Activated CD4-positive, alpha-beta T cell treated with anti-CD3 and anti-CD28 coated beads, Interleukin-2, amount 10 ng/mL, durations not matched to agents 24 days and 14 days (primary cell): Measurements from ENCODE around the gene KCNQ5. TPM values are rescaled to one million over a fixed set of nuclear protein-coding genes. Genes with fewer than 3 reads are reported as not detected.

ENCODE experiments used
- DNase-seq: peaks from one replicate; pipeline ENCODE4 v3.0.0; 2022
- H3K27ac Mint-ChIP-seq: one replicate; pipeline ENCODE4 v1.8.0; 2022; ENCODE audit warnings: mild to moderate bottlenecking, mixed read lengths
- H3K27me3 Mint-ChIP-seq: one replicate; pipeline ENCODE4 v1.8.0; 2022; ENCODE audit warnings: mixed read lengths
- H3K36me3 Mint-ChIP-seq: one replicate; pipeline ENCODE4 v1.8.0; 2022; ENCODE audit warnings: low read depth, mild to moderate bottlenecking, mixed read lengths
- H3K4me1 Mint-ChIP-seq: one replicate; pipeline ENCODE4 v1.8.0; 2021; ENCODE audit warnings: mixed read lengths
- H3K4me3 Mint-ChIP-seq: one replicate; pipeline ENCODE4 v1.8.0; 2022; ENCODE audit warnings: mild to moderate bottlenecking, moderate library complexity, mixed read lengths
- H3K9me3 Mint-ChIP-seq: one replicate; pipeline ENCODE4 v1.8.0; 2021; ENCODE audit warnings: mixed read lengths
- intact Hi-C: fragments of 100-400 bp; cut with micrococcal nuclease; formaldehyde crosslinking; loops from one replicate; pipeline ENCODE4 v1.15.1; 2023
- total RNA-seq: library from RNA; stranded (reverse); gene quantifications from 2 replicates; pipeline ENCODE4 v1.2.3, GENCODE V29; 2022

The KCNQ5 gene
- total RNA-seq, 1 donor from 2014 or later = 13.7 TPM

- no peaks in the 10 kb centered on the region for H3K27me3 Mint-ChIP-seq
- peaks cover 2% of the 10 kb centered on the region for H3K4me1 Mint-ChIP-seq
- H3K9me3 Mint-ChIP-seq = no peaks in the 10 kb centered on the region
- H3K36me3 Mint-ChIP-seq = peaks cover 2% of the 10 kb centered on the region
- H3K4me3 Mint-ChIP-seq = no peak overlapping the region
- no peak overlapping the region for H3K27ac Mint-ChIP-seq
- DNase-seq = no peak
- intact Hi-C loops = no loop called here
Measured at GRCh38 chr6:72675396-72675795, 53.5 kb downstream of the KCNQ5 start.

- no peak overlapping the region for H3K27ac Mint-ChIP-seq
- peaks cover 2% of the 10 kb centered on the region for H3K36me3 Mint-ChIP-seq
- H3K4me3 Mint-ChIP-seq = no peak overlapping the region
- H3K4me1 Mint-ChIP-seq = no peaks in the 10 kb centered on the region
- no peaks in the 10 kb centered on the region for H3K27me3 Mint-ChIP-seq
- H3K9me3 Mint-ChIP-seq = no peaks in the 10 kb centered on the region
- intact Hi-C loops = no loop called here
- DNase-seq = no peak
Measured at GRCh38 chr6:72676995-72677394, 55.1 kb downstream of the KCNQ5 start.

- no peaks in the 10 kb centered on the region for H3K9me3 Mint-ChIP-seq
- peaks cover 4% of the 10 kb centered on the region for H3K36me3 Mint-ChIP-seq
- intact Hi-C loops = no loop called here
- H3K4me1 Mint-ChIP-seq = no peaks in the 10 kb centered on the region
- H3K27me3 Mint-ChIP-seq = no peaks in the 10 kb centered on the region
- H3K27ac Mint-ChIP-seq = no peak overlapping the region
- H3K4me3 Mint-ChIP-seq = no peak overlapping the region
- DNase-seq = no peak
Measured at GRCh38 chr6:72677740-72678139, 55.9 kb downstream of the KCNQ5 start.

DNA sequence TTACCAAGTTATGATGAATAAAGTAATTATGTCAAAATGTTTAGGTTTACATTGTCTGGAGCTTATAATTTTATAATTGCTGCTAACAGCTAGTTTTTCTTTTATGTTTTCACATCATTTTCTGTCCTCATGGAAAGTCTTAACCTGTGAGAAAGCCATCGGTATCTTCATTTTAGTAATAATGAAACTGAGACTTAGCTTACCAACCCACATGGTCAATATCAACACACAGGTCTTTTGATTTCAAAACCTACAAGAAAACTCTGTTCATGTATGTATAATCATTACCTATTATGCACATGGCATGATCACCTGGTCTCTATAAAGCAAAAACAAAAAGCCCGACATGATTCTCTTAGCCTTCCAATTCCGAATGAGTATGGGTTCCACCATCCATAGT lies 61.9 kb downstream of the KCNQ5 start:
- H3K27ac Mint-ChIP-seq = peak overlapping the region; percentile 20
- peaks cover 7% of the 10 kb centered on the region for H3K4me1 Mint-ChIP-seq
- no peak overlapping the region for H3K4me3 Mint-ChIP-seq
- no peaks in the 10 kb centered on the region for H3K27me3 Mint-ChIP-seq
- peaks cover 8% of the 10 kb centered on the region for H3K36me3 Mint-ChIP-seq
- no peak for DNase-seq
- intact Hi-C loops = loop anchor here (2.0 kb wide), 1 partner anchor 61 kb away; the partner anchor contains the start of gene KCNQ5
- no peaks in the 10 kb centered on the region for H3K9me3 Mint-ChIP-seq

- Mint-ChIP-seq H3K4me1 (peaks cover 4% of the 10 kb centered on the region), H3K4me3 (no peak overlapping the region), H3K27ac (peak overlapping the region; percentile 0), H3K9me3 (no peaks in the 10 kb centered on the region), H3K27me3 (no peaks in the 10 kb centered on the region), H3K36me3 (peaks cover 6% of the 10 kb centered on the region)
- intact Hi-C loops = no loop called here
- no peak for DNase-seq
Measured at GRCh38 chr6:72689107-72689954, 67.5 kb downstream of the KCNQ5 start.

- Mint-ChIP-seq H3K4me3 (no peak overlapping the region), H3K27me3 (no peaks in the 10 kb centered on the region), H3K36me3 (peaks cover 6% of the 10 kb centered on the region), H3K4me1 (peaks cover 4% of the 10 kb centered on the region), H3K9me3 (no peaks in the 10 kb centered on the region), H3K27ac (no peak overlapping the region)
- no peak for DNase-seq
- intact Hi-C loops = no loop called here
Measured at GRCh38 chr6:72691249-72691648, 69.4 kb downstream of the KCNQ5 start.

DNA sequence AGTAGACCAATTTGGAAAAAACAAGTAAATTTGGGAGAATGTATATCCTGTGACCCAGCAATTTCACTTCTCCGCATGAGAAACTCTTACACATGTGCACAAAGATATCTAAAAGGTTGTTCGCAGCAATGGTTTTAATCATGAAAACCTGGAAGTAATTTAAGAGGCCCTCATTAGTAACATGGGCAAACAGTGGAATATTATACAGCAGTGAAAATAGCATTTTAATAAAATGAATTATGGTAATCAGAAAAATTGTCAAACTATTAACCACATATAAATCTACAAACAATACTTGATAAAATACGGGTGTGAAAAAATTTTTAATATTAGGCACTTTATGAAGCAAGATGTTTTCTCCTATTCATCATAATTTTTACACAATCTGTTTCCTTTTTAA lies 74.2 kb downstream of the KCNQ5 start:
- Mint-ChIP-seq H3K4me3 (no peak overlapping the region), H3K9me3 (no peaks in the 10 kb centered on the region), H3K4me1 (no peaks in the 10 kb centered on the region), H3K36me3 (no peaks in the 10 kb centered on the region), H3K27me3 (no peaks in the 10 kb centered on the region), H3K27ac (no peak overlapping the region)
- intact Hi-C loops = no loop called here
- no peak for DNase-seq

GRCh38 chr6:72699159-72699558 lies 77.3 kb downstream of the KCNQ5 start:
- H3K27ac Mint-ChIP-seq = no peak overlapping the region
- no peaks in the 10 kb centered on the region for H3K36me3 Mint-ChIP-seq
- DNase-seq = no peak
- H3K4me1 Mint-ChIP-seq = peaks cover 2% of the 10 kb centered on the region
- no peaks in the 10 kb centered on the region for H3K9me3 Mint-ChIP-seq
- intact Hi-C loops = no loop called here
- H3K4me3 Mint-ChIP-seq = no peak overlapping the region
- H3K27me3 Mint-ChIP-seq = no peaks in the 10 kb centered on the region

- H3K36me3 Mint-ChIP-seq = no peaks in the 10 kb centered on the region
- peaks cover 2% of the 10 kb centered on the region for H3K4me1 Mint-ChIP-seq
- intact Hi-C loops = no loop called here
- DNase-seq = no peak
- H3K27me3 Mint-ChIP-seq = no peaks in the 10 kb centered on the region
- H3K27ac Mint-ChIP-seq = no peak overlapping the region
- H3K9me3 Mint-ChIP-seq = no peaks in the 10 kb centered on the region
- no peak overlapping the region for H3K4me3 Mint-ChIP-seq
Measured at GRCh38 chr6:72702421-72702820, 80.6 kb downstream of the KCNQ5 start.

GRCh38 chr6:72703093-72703492 lies 81.2 kb downstream of the KCNQ5 start:
- peaks cover 2% of the 10 kb centered on the region for H3K4me1 Mint-ChIP-seq
- DNase-seq = no peak
- no peaks in the 10 kb centered on the region for H3K9me3 Mint-ChIP-seq
- no peak overlapping the region for H3K27ac Mint-ChIP-seq
- no peak overlapping the region for H3K4me3 Mint-ChIP-seq
- intact Hi-C loops = no loop called here
- H3K36me3 Mint-ChIP-seq = no peaks in the 10 kb centered on the region
- no peaks in the 10 kb centered on the region for H3K27me3 Mint-ChIP-seq

DNA sequence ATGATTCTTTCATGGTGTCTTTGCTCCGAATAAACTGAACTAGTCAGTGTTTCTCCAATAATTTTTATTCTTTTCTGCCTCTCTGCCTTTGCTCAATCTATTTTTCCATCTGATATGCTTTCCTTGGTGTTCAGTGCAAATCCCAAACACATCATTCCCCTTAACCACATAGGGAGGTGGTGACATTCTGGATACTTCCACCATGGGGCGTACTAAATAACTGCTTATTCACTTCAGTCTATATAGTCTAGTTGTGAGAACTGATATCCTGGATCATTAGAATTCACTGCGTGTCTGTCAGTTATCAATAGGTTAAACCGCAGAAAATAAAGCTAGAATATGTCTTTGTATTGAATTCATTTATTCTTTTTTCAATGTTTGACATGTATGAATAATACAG lies 83.1 kb downstream of the KCNQ5 start:
- Mint-ChIP-seq H3K27me3 (no peaks in the 10 kb centered on the region), H3K27ac (no peak overlapping the region), H3K36me3 (peaks cover 3% of the 10 kb centered on the region), H3K4me1 (peaks cover 2% of the 10 kb centered on the region), H3K9me3 (peaks cover 3% of the 10 kb centered on the region), H3K4me3 (no peak overlapping the region)
- intact Hi-C loops = no loop called here
- no peak for DNase-seq

GRCh38 chr6:72709431-72709830 lies 87.6 kb downstream of the KCNQ5 start:
- Mint-ChIP-seq H3K9me3 (peaks cover 14% of the 10 kb centered on the region), H3K27me3 (no peaks in the 10 kb centered on the region), H3K4me3 (no peak overlapping the region), H3K27ac (no peak overlapping the region), H3K36me3 (peaks cover 3% of the 10 kb centered on the region), H3K4me1 (no peaks in the 10 kb centered on the region)
- no peak for DNase-seq
- intact Hi-C loops = no loop called here

GRCh38 chr6:72711731-72712130 lies 89.9 kb downstream of the KCNQ5 start:
- Mint-ChIP-seq H3K9me3 (peaks cover 14% of the 10 kb centered on the region), H3K4me3 (no peak overlapping the region), H3K4me1 (no peaks in the 10 kb centered on the region), H3K27me3 (no peaks in the 10 kb centered on the region), H3K27ac (no peak overlapping the region), H3K36me3 (peaks cover 3% of the 10 kb centered on the region)
- DNase-seq = no peak
- intact Hi-C loops = no loop called here

GRCh38 chr6:72712910-72713309 lies 91.0 kb downstream of the KCNQ5 start:
- Mint-ChIP-seq H3K9me3 (peaks cover 14% of the 10 kb centered on the region), H3K27me3 (no peaks in the 10 kb centered on the region), H3K27ac (no peak overlapping the region), H3K36me3 (peaks cover 3% of the 10 kb centered on the region), H3K4me3 (no peak overlapping the region), H3K4me1 (no peaks in the 10 kb centered on the region)
- intact Hi-C loops = no loop called here
- DNase-seq = no peak

- no peak for DNase-seq
- no peaks in the 10 kb centered on the region for H3K36me3 Mint-ChIP-seq
- H3K27me3 Mint-ChIP-seq = no peaks in the 10 kb centered on the region
- no peaks in the 10 kb centered on the region for H3K4me1 Mint-ChIP-seq
- intact Hi-C loops = no loop called here
- peaks cover 9% of the 10 kb centered on the region for H3K9me3 Mint-ChIP-seq
- H3K27ac Mint-ChIP-seq = no peak overlapping the region
- H3K4me3 Mint-ChIP-seq = no peak overlapping the region
Measured at GRCh38 chr6:72715119-72715518, 93.3 kb downstream of the KCNQ5 start.
